Adrenal gland (tissue), 5 donors: Measurements from ENCODE around the gene GALNT4.

Experiments
- POLR2A ChIP-seq, 2 donors: fragments of 450-650 bp; IDR thresholded peaks; one replicate each; pipeline ENCODE4 v1.6.1; 2017; ENCODE audit warnings: antibody characterized with exemption in 2 of 2, mild to moderate bottlenecking in 2 of 2, moderate library complexity in 1 of 2
- TF ChIP-seq, protein P1 (sequence below), 6 experiments: fragments of 450-650 bp in 4 of 6; fragments of 200-600 bp in 2 of 6; sonication (generic) in 1 of 6; IDR thresholded peaks; 1 replicate in 5 of 6; 2 replicates in 1 of 6; pipeline versions ENCODE4 v1.5.1 to v1.8.0; 2016 to 2021; ENCODE audit warnings: antibody characterized with exemption in 6 of 6, mild to moderate bottlenecking in 2 of 6, moderate library complexity in 1 of 6
- donor health status: DM: no; HTN: no; CAD: no.

DNA sequence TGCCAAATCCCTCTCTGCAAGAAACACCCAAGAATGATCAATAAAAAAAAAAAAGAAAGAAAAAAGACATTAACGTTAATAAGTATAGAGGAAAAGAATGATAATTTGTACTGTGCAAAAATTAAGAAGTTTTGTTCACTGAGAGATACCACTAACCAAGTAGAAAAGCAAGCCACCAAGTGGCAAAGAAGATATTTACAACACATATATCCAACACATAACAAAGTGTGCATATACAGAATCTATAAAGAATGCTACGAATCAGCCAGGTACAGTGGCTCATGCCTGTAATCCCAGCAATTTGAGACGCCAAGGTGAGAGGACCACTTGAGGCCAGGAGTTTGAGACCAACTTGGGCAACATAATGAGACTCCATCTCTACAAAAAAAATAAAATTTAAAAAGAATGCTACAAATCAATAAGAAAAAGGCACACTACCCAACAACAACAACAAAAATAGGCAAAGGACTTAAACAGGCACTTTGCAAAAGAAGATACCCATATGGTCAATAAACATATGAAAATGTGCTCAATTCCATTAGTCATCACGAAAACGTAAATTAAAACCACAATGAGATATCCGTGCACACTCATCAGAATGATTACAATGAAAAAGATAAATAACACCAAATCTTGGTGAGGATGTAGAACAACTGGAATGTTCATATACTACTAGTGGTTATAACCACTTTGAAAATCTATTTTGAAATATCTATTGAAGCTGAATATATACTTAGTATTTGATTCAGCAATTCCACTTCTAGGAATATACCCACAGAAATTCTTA is 19.8 kb downstream of the GALNT4 start:
- TF ChIP-seq, protein P1, sequence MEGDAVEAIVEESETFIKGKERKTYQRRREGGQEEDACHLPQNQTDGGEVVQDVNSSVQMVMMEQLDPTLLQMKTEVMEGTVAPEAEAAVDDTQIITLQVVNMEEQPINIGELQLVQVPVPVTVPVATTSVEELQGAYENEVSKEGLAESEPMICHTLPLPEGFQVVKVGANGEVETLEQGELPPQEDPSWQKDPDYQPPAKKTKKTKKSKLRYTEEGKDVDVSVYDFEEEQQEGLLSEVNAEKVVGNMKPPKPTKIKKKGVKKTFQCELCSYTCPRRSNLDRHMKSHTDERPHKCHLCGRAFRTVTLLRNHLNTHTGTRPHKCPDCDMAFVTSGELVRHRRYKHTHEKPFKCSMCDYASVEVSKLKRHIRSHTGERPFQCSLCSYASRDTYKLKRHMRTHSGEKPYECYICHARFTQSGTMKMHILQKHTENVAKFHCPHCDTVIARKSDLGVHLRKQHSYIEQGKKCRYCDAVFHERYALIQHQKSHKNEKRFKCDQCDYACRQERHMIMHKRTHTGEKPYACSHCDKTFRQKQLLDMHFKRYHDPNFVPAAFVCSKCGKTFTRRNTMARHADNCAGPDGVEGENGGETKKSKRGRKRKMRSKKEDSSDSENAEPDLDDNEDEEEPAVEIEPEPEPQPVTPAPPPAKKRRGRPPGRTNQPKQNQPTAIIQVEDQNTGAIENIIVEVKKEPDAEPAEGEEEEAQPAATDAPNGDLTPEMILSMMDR (IDR thresholded peaks at IDR 0.05) = no peak
- no peak for TF ChIP-seq POLR2A (IDR thresholded peaks at IDR 0.05)
